Panc1 (cell line): ENCODE data around the gene IL17RB. TPM values are rescaled to one million over a fixed set of nuclear protein-coding genes. Genes with fewer than 3 reads are reported as not detected.
A peak's percentile ranks its signal among the peaks of the same experiment; 100 is the strongest.

Source experiments
- ATAC-seq: fragments of 200-7000 bp; cut with Tn5 transposase; 2 replicates; pipeline ENCODE4 v1.9.1; 2020; ENCODE audit warnings: mild to moderate bottlenecking, moderate library complexity
- BruUV-seq: library from RNA; stranded (reverse); fragments of 400-500 nt; replicated peaks from 2 replicates; lab custom pipeline; 2021; lab: Mats Ljungman, UMichigan
- CTCF ChIA-PET: fragments of 300-600 bp; sonication (Branson Sonifier 250); formaldehyde crosslinking; loops from one replicate; lab custom pipeline; 2022; ENCODE audit warnings: antibody characterized with exemption; lab: Charles Lee
- POLR2A ChIA-PET: fragments of 300-600 bp; sonication (Branson Sonifier 250); formaldehyde crosslinking; loops from one replicate; lab custom pipeline; 2022; ENCODE audit warnings: antibody characterized with exemption; lab: Charles Lee
- DNase-seq: peaks from one replicate; pipeline ENCODE4 v3.0.0-alpha.2; 2010; ENCODE audit warnings: low read depth, low spot score
- H3K27ac ChIP-seq: 2 replicates; pipeline ENCODE4 v1.5.1; 2011; ENCODE audit warnings: mild to moderate bottlenecking, low read length, inconsistent platforms
- H3K27me3 ChIP-seq: fragments of 200-500 bp; sonication (Bioruptor generic); 2 replicates; pipeline ENCODE4 v1.6.0; 2014; ENCODE audit warnings: low read length, inconsistent platforms; ENCODE audit not compliant: control insufficient read depth, insufficient read depth
- H3K36me3 ChIP-seq: fragments of 200-500 bp; sonication (Bioruptor generic); 2 replicates; pipeline ENCODE4 v1.5.1; 2014; ENCODE audit warnings: inconsistent platforms, mild to moderate bottlenecking, low read length, moderate library complexity; ENCODE audit not compliant: control insufficient read depth, insufficient read depth
- H3K4me1 ChIP-seq: 2 replicates; pipeline ENCODE4 v1.5.1; 2011; ENCODE audit warnings: inconsistent platforms, mild to moderate bottlenecking, low read length, moderate library complexity; ENCODE audit not compliant: control insufficient read depth, insufficient read depth
- H3K4me3 ChIP-seq, 2 experiments: 2 replicates each; pipeline ENCODE4 v1.5.1; 2011 to 2012; ENCODE audit warnings: low read depth in 2 of 2, low read length in 2 of 2, mild to moderate bottlenecking in 2 of 2, inconsistent platforms in 1 of 2, moderate library complexity in 1 of 2
- H3K9me3 ChIP-seq: fragments of 200-500 bp; sonication (Bioruptor generic); 2 replicates; pipeline ENCODE4 v1.5.1; 2014; ENCODE audit warnings: low read depth, mild to moderate bottlenecking, inconsistent platforms, low read length, moderate library complexity; ENCODE audit not compliant: control insufficient read depth, insufficient read depth
- POLR2AphosphoS5 ChIP-seq: IDR thresholded peaks from 2 replicates; pipeline ENCODE4 v1.6.1; 2012; ENCODE audit warnings: mild to moderate bottlenecking, low read depth, low read length, moderate library complexity
- SIN3A ChIP-seq: IDR thresholded peaks from 2 replicates; pipeline ENCODE4 v1.6.1; 2012; ENCODE audit warnings: low read depth, mild to moderate bottlenecking, low read length, moderate library complexity, borderline replicate concordance; ENCODE audit not compliant: insufficient read depth
- TCF7L2 ChIP-seq: IDR thresholded peaks from 2 replicates; pipeline ENCODE4 v1.6.1; 2011; ENCODE audit warnings: mild to moderate bottlenecking, low read depth, low read length, inconsistent platforms
- in situ Hi-C: cut with HindIII; loops from 2 replicates; pipeline ENCODE4 v1.10.0; 2016; ENCODE audit warnings: low sequenced_read_pairs, low pct_unique_long_range_greater_than_20kb
- intact Hi-C: fragments of 100-400 bp; cut with micrococcal nuclease; formaldehyde crosslinking; loops from one replicate; pipeline ENCODE4 v1.10.0; 2022; ENCODE audit not compliant: unreplicated experiment
- total RNA-seq: library from RNA; stranded (reverse); gene quantifications from one replicate; pipeline ENCODE4 v1.2.1, GENCODE V29; 2021; ENCODE audit not compliant: unreplicated experiment
- TF ChIP-seq, protein P1 (sequence below): fragments of 450-650 bp; IDR thresholded peaks from 2 replicates; pipeline ENCODE4 v1.5.1; 2017; ENCODE audit warnings: mild to moderate bottlenecking
- TF ChIP-seq, protein P2 (sequence below), 2 experiments: IDR thresholded peaks; 2 replicates each; pipeline ENCODE4 v1.6.1; 2011 to 2012; ENCODE audit warnings: low read depth in 2 of 2, control low read depth in 1 of 2, low read length in 1 of 2, mild to moderate bottlenecking in 1 of 2, moderate library complexity in 1 of 2; ENCODE audit not compliant: insufficient read depth in 1 of 2

The IL17RB gene
- total RNA-seq, 1 experiment from 2014 or later: 15.9 TPM

DNA sequence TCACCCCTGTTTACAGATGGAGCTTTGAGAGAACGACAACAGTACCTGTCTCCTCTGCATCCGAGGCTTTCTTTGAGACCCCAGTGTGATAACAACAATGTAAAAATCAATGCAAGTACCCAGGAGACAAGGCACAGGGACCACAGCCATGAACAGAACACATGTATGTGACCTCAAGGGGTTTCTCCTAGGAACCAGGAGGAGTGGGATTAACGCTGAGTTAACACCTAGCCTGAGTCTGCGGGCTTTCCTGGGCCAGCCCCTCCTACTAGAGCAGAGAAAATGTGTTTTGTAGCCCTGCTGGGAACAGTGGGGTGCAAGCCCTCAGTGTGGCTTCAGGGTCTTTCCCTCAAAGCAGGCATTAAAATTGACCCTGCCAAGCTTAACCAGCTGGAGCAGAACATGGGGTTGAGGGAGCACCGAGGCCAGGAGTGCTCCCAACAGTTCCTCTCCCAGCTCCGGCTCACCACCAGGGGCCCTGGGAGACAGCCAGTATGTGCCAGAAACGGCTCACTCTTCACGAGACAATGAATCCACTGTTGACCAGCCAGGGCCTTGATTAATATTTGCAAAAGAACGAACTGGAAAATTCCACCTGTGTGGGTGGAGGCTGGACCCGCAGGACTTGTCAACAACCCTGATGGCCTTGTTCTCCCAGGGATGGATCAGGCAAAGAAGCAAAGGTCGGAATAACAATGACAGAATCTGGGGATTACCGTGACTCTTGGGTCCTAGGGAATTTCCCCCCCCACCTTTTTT, 3.8 kb upstream of the IL17RB start:
- ChIA-PET POLR2A (interaction anchor here (0.6 kb wide), 1 partner anchor 26 kb away, joined by 3 read pairs; no protein-coding TSS in a partner anchor), CTCF (no interaction called here)
- H3K36me3 ChIP-seq: no peaks in the 10 kb centered on the region
- no TSS peak for BruUV-seq
- in situ Hi-C loops (no loop called here), intact Hi-C loops (no loop called here)
- DNase-seq: peak; percentile 46
- no peaks in the 10 kb centered on the region for H3K27me3 ChIP-seq
- H3K4me3 ChIP-seq: peak overlapping the region in 1 of 2 experiments; percentile 18; a peak in 2 of 4 replicates
- H3K27ac ChIP-seq: peak overlapping the region; percentile 88
- no peak for TF ChIP-seq SIN3A
- TF ChIP-seq, protein P1, sequence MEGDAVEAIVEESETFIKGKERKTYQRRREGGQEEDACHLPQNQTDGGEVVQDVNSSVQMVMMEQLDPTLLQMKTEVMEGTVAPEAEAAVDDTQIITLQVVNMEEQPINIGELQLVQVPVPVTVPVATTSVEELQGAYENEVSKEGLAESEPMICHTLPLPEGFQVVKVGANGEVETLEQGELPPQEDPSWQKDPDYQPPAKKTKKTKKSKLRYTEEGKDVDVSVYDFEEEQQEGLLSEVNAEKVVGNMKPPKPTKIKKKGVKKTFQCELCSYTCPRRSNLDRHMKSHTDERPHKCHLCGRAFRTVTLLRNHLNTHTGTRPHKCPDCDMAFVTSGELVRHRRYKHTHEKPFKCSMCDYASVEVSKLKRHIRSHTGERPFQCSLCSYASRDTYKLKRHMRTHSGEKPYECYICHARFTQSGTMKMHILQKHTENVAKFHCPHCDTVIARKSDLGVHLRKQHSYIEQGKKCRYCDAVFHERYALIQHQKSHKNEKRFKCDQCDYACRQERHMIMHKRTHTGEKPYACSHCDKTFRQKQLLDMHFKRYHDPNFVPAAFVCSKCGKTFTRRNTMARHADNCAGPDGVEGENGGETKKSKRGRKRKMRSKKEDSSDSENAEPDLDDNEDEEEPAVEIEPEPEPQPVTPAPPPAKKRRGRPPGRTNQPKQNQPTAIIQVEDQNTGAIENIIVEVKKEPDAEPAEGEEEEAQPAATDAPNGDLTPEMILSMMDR: peak; percentile 42
- TF ChIP-seq TCF7L2: no peak
- no peak for TF ChIP-seq POLR2AphosphoS5
- TF ChIP-seq, protein P2, sequence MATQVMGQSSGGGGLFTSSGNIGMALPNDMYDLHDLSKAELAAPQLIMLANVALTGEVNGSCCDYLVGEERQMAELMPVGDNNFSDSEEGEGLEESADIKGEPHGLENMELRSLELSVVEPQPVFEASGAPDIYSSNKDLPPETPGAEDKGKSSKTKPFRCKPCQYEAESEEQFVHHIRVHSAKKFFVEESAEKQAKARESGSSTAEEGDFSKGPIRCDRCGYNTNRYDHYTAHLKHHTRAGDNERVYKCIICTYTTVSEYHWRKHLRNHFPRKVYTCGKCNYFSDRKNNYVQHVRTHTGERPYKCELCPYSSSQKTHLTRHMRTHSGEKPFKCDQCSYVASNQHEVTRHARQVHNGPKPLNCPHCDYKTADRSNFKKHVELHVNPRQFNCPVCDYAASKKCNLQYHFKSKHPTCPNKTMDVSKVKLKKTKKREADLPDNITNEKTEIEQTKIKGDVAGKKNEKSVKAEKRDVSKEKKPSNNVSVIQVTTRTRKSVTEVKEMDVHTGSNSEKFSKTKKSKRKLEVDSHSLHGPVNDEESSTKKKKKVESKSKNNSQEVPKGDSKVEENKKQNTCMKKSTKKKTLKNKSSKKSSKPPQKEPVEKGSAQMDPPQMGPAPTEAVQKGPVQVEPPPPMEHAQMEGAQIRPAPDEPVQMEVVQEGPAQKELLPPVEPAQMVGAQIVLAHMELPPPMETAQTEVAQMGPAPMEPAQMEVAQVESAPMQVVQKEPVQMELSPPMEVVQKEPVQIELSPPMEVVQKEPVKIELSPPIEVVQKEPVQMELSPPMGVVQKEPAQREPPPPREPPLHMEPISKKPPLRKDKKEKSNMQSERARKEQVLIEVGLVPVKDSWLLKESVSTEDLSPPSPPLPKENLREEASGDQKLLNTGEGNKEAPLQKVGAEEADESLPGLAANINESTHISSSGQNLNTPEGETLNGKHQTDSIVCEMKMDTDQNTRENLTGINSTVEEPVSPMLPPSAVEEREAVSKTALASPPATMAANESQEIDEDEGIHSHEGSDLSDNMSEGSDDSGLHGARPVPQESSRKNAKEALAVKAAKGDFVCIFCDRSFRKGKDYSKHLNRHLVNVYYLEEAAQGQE (IDR thresholded peaks at IDR 0.05; ENCODE audit: insufficient read depth in 1 of 2, low read depth in 2 of 2, low read length in 1 of 2): no peak
- peak; percentile 63 for ATAC-seq
- H3K9me3 ChIP-seq: no peaks in the 10 kb centered on the region
- peaks cover 44% of the 10 kb centered on the region for H3K4me1 ChIP-seq

DNA sequence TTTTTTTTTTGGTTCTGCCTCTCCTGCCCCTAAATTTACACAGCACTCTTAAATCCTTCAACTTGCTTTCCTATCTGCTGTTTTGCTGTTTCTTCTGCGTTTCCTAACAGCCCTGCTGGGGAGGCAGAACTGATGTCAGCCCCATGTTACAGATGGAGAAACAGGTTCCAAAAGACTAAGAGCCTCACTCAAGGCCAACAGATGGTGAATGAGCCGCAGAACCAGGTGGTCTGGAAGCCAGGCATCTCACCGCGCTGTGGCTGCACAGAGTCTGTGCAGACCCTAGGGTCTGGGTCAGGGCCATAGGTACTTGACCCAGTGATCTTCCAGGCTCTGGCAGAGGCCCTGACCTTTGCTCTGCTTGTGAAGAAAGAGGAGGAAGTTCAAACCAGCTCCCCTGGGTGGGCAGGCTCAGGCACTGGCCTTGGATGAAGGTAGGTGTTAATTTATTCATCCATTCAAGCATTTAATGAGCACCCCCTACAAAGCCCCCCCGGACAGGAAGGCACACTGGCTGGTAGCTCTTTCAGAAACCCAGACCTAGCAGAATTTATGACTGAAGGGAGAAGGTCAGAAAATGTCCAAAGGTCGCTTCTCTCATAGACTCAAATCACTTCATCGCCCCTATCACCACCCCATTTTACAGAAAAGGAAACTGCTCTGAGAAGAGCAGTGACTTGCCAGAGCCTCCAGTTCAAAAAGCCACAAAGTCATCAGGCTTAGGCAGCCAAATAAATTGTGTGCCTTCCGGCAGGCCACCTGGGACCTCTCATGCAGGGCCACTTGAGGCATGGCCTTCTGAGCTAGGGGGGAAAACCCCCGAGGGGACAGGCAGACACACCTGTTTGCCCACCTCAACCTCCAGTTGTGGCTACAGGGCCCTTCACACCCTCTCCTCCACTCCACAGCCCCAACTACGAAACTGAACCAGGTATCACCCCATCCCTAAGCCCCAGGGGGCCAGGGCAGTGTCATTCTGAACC, 2.9 kb upstream of the IL17RB start:
- POLR2A ChIA-PET: no interaction called here
- H3K27me3 ChIP-seq: no peaks in the 10 kb centered on the region
- CTCF ChIA-PET: no interaction called here
- ATAC-seq (no peak), DNase-seq (no peak)
- in situ Hi-C loops (no loop called here), intact Hi-C loops (no loop called here)
- H3K4me3 ChIP-seq: peak overlapping the region in 1 of 2 experiments; percentile 73; a peak in 2 of 4 replicates
- no peaks in the 10 kb centered on the region for H3K9me3 ChIP-seq
- H3K36me3 ChIP-seq: no peaks in the 10 kb centered on the region
- H3K27ac ChIP-seq: peak overlapping the region; percentile 88
- H3K4me1 ChIP-seq: peaks cover 51% of the 10 kb centered on the region
- BruUV-seq: no TSS peak
- TF ChIP-seq TCF7L2: no peak
- no peak for TF ChIP-seq POLR2AphosphoS5
- TF ChIP-seq, protein P1: no peak
- TF ChIP-seq SIN3A: no peak
- TF ChIP-seq, protein P2 (IDR thresholded peaks at IDR 0.05; ENCODE audit: insufficient read depth in 1 of 2, low read depth in 2 of 2, low read length in 1 of 2): no peak
